SK-N-MC (cell line): ENCODE measurements around the gene RASSF7.

Experiments used
- DNase-seq: peaks from one replicate; pipeline ENCODE4 v3.0.0-alpha.2; 2011; ENCODE audit warnings: low read depth, low spot score
- H3K27ac ChIP-seq: fragments of 200-600 bp; sonication (generic); 2 replicates; pipeline ENCODE4 v1.5.1; 2016; ENCODE audit warnings: mixed run types
- H3K36me3 ChIP-seq: fragments of 200-600 bp; sonication (generic); 2 replicates; pipeline ENCODE4 v1.6.1; 2017; ENCODE audit warnings: antibody characterized with exemption, low read length, mixed read lengths; ENCODE audit not compliant: insufficient read depth
- H3K4me3 ChIP-seq: fragments of 200-600 bp; sonication (generic); 2 replicates; pipeline ENCODE4 v1.5.1; 2016
- H3K9ac ChIP-seq: fragments of 200-600 bp; sonication (generic); 2 replicates; pipeline ENCODE4 v1.8.0; 2017; ENCODE audit warnings: mixed run types, mixed read lengths; ENCODE audit not compliant: insufficient read length
- H3K9me3 ChIP-seq: fragments of 200-600 bp; sonication (generic); 2 replicates; pipeline ENCODE4 v1.6.1; 2017; ENCODE audit warnings: low read depth, mild to moderate bottlenecking, antibody characterized with exemption, low read length, moderate library complexity, mixed read lengths
- EZH2 ChIP-seq: fragments of 200-600 bp; sonication (generic); IDR thresholded peaks from one replicate; pipeline ENCODE4 v1.6.1; 2017; ENCODE audit warnings: antibody characterized with exemption
- FOXP2 ChIP-seq: optimal IDR thresholded peaks from 2 replicates; pipeline ENCODE3; 2011; ENCODE audit warnings: mild to moderate bottlenecking, moderate library complexity; ENCODE audit not compliant: insufficient read depth; ENCODE audit errors: extremely low read length, control extremely low read depth
- POLR2AphosphoS5 ChIP-seq: IDR thresholded peaks from 2 replicates; pipeline ENCODE4 v1.6.1; 2012; ENCODE audit warnings: mild to moderate bottlenecking, low read depth, low read length, borderline replicate concordance

Gene RASSF7

GRCh38 chr11:520428-521176, 40.2 kb upstream of the RASSF7 start:
- H3K4me3 ChIP-seq, result no peak overlapping the region
- H3K9ac ChIP-seq, result no peak overlapping the region
- no peak overlapping the region for H3K27ac ChIP-seq
- no peaks in the 10 kb centered on the region for H3K36me3 ChIP-seq
- TF ChIP-seq POLR2AphosphoS5, result no peak
- DNase-seq, result no peak
- no peaks in the 10 kb centered on the region for H3K9me3 ChIP-seq

- no peak for DNase-seq
- Histone ChIP-seq H3K9ac (no peak overlapping the region), H3K27ac (no peak overlapping the region), H3K4me3 (no peak overlapping the region), H3K36me3 (no peaks in the 10 kb centered on the region), H3K9me3 (no peaks in the 10 kb centered on the region)
- no peak for TF ChIP-seq POLR2AphosphoS5
- TF ChIP-seq FOXP2, result no peak
- TF ChIP-seq EZH2, result no peak
Measured at GRCh38 chr11:521177-521688, 39.5 kb upstream of the RASSF7 start.

- Histone ChIP-seq H3K27ac (no peak overlapping the region), H3K9me3 (no peaks in the 10 kb centered on the region), H3K4me3 (no peak overlapping the region), H3K36me3 (no peaks in the 10 kb centered on the region; the same call in 1 of the 2 replicates), H3K9ac (no peak overlapping the region)
- TF ChIP-seq FOXP2 (no peak), POLR2AphosphoS5 (no peak), EZH2 (no peak)
- DNase-seq, result no peak
Measured at GRCh38 chr11:526192-526591, 34.6 kb upstream of the RASSF7 start.

DNA sequence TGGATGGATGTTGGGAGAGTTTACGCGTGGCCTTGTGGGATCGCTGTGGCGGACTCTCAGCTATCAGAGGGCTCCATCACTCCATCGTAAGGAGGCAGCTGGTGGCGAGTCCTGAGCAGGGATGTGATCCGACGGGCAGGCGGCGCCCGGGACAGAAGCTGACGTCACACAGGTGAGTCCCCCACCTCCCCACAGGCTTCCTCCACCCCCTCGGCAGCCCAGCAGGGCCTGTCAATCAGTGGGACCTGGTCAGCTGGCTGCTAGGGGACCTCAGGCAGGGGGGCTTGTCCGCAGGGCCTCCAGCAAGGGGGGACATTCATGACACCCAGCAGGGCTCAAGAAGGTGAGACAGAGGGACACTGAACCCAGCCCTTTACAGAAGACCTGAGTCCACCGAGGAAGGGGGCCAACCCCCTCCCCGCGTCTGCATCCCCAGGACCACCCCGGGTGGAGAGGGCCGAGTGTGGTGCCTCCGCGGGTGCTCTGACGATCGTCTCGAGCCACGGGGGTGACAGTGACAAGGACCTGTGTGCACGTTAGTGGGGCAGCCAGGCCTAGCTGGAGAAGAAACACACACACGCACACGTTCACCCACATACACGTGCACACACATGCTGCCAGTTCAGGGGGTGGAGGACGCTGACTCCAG, 32.5 kb upstream of the RASSF7 start:
- Histone ChIP-seq H3K27ac (no peak overlapping the region), H3K4me3 (no peak overlapping the region), H3K9ac (no peak overlapping the region), H3K9me3 (no peaks in the 10 kb centered on the region), H3K36me3 (peaks cover 11% of the 10 kb centered on the region; the same call in 1 of the 2 replicates)
- TF ChIP-seq FOXP2 (no peak), EZH2 (no peak), POLR2AphosphoS5 (no peak)
- no peak for DNase-seq

DNA sequence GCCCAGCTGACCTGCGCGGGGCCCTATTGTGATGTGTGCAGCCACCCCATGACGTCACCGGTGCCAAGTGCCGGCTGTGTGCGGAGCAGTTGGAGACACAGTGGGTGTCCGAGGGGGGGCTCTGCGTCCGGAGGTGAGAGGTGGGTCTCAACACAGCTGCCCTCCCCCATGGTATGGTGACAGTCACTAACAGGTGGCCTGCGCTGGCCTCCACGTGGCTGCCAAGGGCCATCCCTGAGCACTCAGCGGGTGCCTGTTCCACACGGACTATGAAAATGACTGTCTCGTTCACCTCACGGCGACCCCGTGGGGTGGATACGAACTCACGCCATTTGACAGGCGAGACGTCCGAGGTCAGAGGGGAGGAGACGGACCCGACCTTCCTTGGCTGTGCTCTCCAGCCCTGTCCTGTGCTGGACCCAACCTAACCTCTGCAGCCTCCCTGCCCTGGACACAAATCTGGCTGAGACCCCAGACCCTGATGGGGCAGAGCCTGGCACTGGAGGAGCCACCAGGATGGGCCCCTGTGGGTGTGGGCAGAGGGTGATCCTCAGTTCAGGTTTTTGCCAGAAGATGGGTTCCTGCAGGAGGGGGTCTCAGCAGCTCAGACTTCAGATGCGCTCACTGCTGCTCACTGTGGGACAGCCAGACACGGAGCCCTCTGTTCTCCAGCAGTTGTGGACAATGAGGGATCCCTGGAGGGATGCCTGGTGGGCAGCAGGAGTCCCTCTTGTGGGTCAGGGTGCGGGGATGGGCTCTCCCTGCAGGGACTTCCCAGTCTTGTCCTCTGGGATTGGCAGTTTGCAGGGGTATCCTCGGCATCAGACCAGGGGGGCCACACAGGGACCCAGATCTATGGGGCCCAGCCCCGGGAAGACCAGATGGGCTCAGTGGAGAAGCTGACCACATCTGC, 31.7 kb upstream of the RASSF7 start:
- Histone ChIP-seq H3K9ac (no peak overlapping the region), H3K27ac (no peak overlapping the region), H3K4me3 (no peak overlapping the region), H3K36me3 (peaks cover 16% of the 10 kb centered on the region; the same call in 1 of the 2 replicates), H3K9me3 (no peaks in the 10 kb centered on the region)
- no peak for TF ChIP-seq POLR2AphosphoS5
- no peak for TF ChIP-seq FOXP2
- TF ChIP-seq EZH2, result no peak
- no peak for DNase-seq

- DNase-seq, result no peak
- H3K9me3 ChIP-seq, result no peaks in the 10 kb centered on the region
- TF ChIP-seq POLR2AphosphoS5 (no peak), FOXP2 (no peak), EZH2 (no peak)
- H3K9ac ChIP-seq, result no peak overlapping the region
- peaks cover 16% of the 10 kb centered on the region; the same call in 1 of the 2 replicates for H3K36me3 ChIP-seq
- H3K27ac ChIP-seq, result no peak overlapping the region
- no peak overlapping the region for H3K4me3 ChIP-seq
Measured at GRCh38 chr11:529728-530411, 30.9 kb upstream of the RASSF7 start.

GRCh38 chr11:530960-531831, 29.6 kb upstream of the RASSF7 start:
- no peak; the same call in 1 of the 2 replicates for TF ChIP-seq POLR2AphosphoS5
- TF ChIP-seq FOXP2, result no peak
- TF ChIP-seq EZH2, result no peak
- no peak overlapping the region for H3K4me3 ChIP-seq
- no peak for DNase-seq
- peaks cover 16% of the 10 kb centered on the region; the same call in 1 of the 2 replicates for H3K36me3 ChIP-seq
- no peak overlapping the region for H3K9ac ChIP-seq
- H3K9me3 ChIP-seq, result no peaks in the 10 kb centered on the region
- no peak overlapping the region for H3K27ac ChIP-seq
